Panc1 (cell line): Measurements from ENCODE around the gene SMTNL1. TPM values are rescaled to one million over a fixed set of nuclear protein-coding genes. Genes with fewer than 3 reads are reported as not detected.

Experiments used
- ATAC-seq: fragments of 200-7000 bp; cut with Tn5 transposase; 2 replicates; pipeline ENCODE4 v1.9.1; 2020; ENCODE audit warnings: mild to moderate bottlenecking, moderate library complexity
- BruUV-seq: library from RNA; stranded (reverse); fragments of 400-500 nt; replicated peaks from 2 replicates; lab custom pipeline; 2021; lab: Mats Ljungman, UMichigan
- CTCF ChIA-PET: fragments of 300-600 bp; sonication (Branson Sonifier 250); formaldehyde crosslinking; loops from one replicate; lab custom pipeline; 2022; ENCODE audit warnings: antibody characterized with exemption; lab: Charles Lee
- POLR2A ChIA-PET: fragments of 300-600 bp; sonication (Branson Sonifier 250); formaldehyde crosslinking; loops from one replicate; lab custom pipeline; 2022; ENCODE audit warnings: antibody characterized with exemption; lab: Charles Lee
- DNase-seq: peaks from one replicate; pipeline ENCODE4 v3.0.0-alpha.2; 2010; ENCODE audit warnings: low read depth, low spot score
- H3K27ac ChIP-seq: 2 replicates; pipeline ENCODE4 v1.5.1; 2011; ENCODE audit warnings: mild to moderate bottlenecking, low read length, inconsistent platforms
- H3K27me3 ChIP-seq: fragments of 200-500 bp; sonication (Bioruptor generic); 2 replicates; pipeline ENCODE4 v1.6.0; 2014; ENCODE audit warnings: low read length, inconsistent platforms; ENCODE audit not compliant: control insufficient read depth, insufficient read depth
- H3K36me3 ChIP-seq: fragments of 200-500 bp; sonication (Bioruptor generic); 2 replicates; pipeline ENCODE4 v1.5.1; 2014; ENCODE audit warnings: inconsistent platforms, mild to moderate bottlenecking, low read length, moderate library complexity; ENCODE audit not compliant: control insufficient read depth, insufficient read depth
- H3K4me1 ChIP-seq: 2 replicates; pipeline ENCODE4 v1.5.1; 2011; ENCODE audit warnings: inconsistent platforms, mild to moderate bottlenecking, low read length, moderate library complexity; ENCODE audit not compliant: control insufficient read depth, insufficient read depth
- H3K4me3 ChIP-seq, 2 experiments: 2 replicates each; pipeline ENCODE4 v1.5.1; 2011 to 2012; ENCODE audit warnings: low read depth in 2 of 2, low read length in 2 of 2, mild to moderate bottlenecking in 2 of 2, inconsistent platforms in 1 of 2, moderate library complexity in 1 of 2
- H3K9me3 ChIP-seq: fragments of 200-500 bp; sonication (Bioruptor generic); 2 replicates; pipeline ENCODE4 v1.5.1; 2014; ENCODE audit warnings: low read depth, mild to moderate bottlenecking, inconsistent platforms, low read length, moderate library complexity; ENCODE audit not compliant: control insufficient read depth, insufficient read depth
- CTCF ChIP-seq: fragments of 450-650 bp; IDR thresholded peaks from 2 replicates; pipeline ENCODE4 v1.5.1; 2017; ENCODE audit warnings: mild to moderate bottlenecking
- POLR2AphosphoS5 ChIP-seq: IDR thresholded peaks from 2 replicates; pipeline ENCODE4 v1.6.1; 2012; ENCODE audit warnings: mild to moderate bottlenecking, low read depth, low read length, moderate library complexity
- REST ChIP-seq, 2 experiments: IDR thresholded peaks; 2 replicates each; pipeline ENCODE4 v1.6.1; 2011 to 2012; ENCODE audit warnings: low read depth in 2 of 2, control low read depth in 1 of 2, low read length in 1 of 2, mild to moderate bottlenecking in 1 of 2, moderate library complexity in 1 of 2; ENCODE audit not compliant: insufficient read depth in 1 of 2
- SIN3A ChIP-seq: IDR thresholded peaks from 2 replicates; pipeline ENCODE4 v1.6.1; 2012; ENCODE audit warnings: low read depth, mild to moderate bottlenecking, low read length, moderate library complexity, borderline replicate concordance; ENCODE audit not compliant: insufficient read depth
- TCF7L2 ChIP-seq: IDR thresholded peaks from 2 replicates; pipeline ENCODE4 v1.6.1; 2011; ENCODE audit warnings: mild to moderate bottlenecking, low read depth, low read length, inconsistent platforms
- in situ Hi-C: cut with HindIII; loops from 2 replicates; pipeline ENCODE4 v1.10.0; 2016; ENCODE audit warnings: low sequenced_read_pairs, low pct_unique_long_range_greater_than_20kb
- intact Hi-C: fragments of 100-400 bp; cut with micrococcal nuclease; formaldehyde crosslinking; loops from one replicate; pipeline ENCODE4 v1.10.0; 2022; ENCODE audit not compliant: unreplicated experiment
- total RNA-seq: library from RNA; stranded (reverse); gene quantifications from one replicate; pipeline ENCODE4 v1.2.1, GENCODE V29; 2021; ENCODE audit not compliant: unreplicated experiment

Gene SMTNL1
- total RNA-seq, 1 experiment from 2014 or later = not detected

GRCh38 chr11:57552479-57552878 is 15.1 kb downstream of the SMTNL1 start:
- no TSS peak for BruUV-seq
- no peak for ATAC-seq
- in situ Hi-C loops = no loop called here
- no peaks in the 10 kb centered on the region for H3K27me3 ChIP-seq
- no peak for DNase-seq
- no peaks in the 10 kb centered on the region for H3K36me3 ChIP-seq
- intact Hi-C loops = no loop called here
- H3K4me3 ChIP-seq = no peak overlapping the region
- ChIA-PET CTCF (no interaction called here), POLR2A (interaction anchor here (0.6 kb wide), 1 partner anchor 87 kb away, joined by 3 read pairs; no protein-coding TSS in a partner anchor)
- no peak overlapping the region for H3K27ac ChIP-seq
- TF ChIP-seq TCF7L2 (no peak), POLR2AphosphoS5 (no peak), REST (IDR thresholded peaks at IDR 0.05; ENCODE audit: insufficient read depth in 1 of 2, low read depth in 2 of 2, low read length in 1 of 2) (no peak), CTCF (no peak), SIN3A (no peak)
- no peaks in the 10 kb centered on the region for H3K9me3 ChIP-seq
- no peaks in the 10 kb centered on the region for H3K4me1 ChIP-seq

GRCh38 chr11:57555393-57555792 is 18.0 kb downstream of the SMTNL1 start:
- H3K27ac ChIP-seq = no peak overlapping the region
- no peaks in the 10 kb centered on the region for H3K36me3 ChIP-seq
- no peaks in the 10 kb centered on the region for H3K27me3 ChIP-seq
- H3K9me3 ChIP-seq = no peaks in the 10 kb centered on the region
- in situ Hi-C loops (no loop called here), intact Hi-C loops (no loop called here)
- POLR2A ChIA-PET = no interaction called here
- H3K4me3 ChIP-seq = no peak overlapping the region
- no peaks in the 10 kb centered on the region for H3K4me1 ChIP-seq
- CTCF ChIA-PET = no interaction called here
- DNase-seq = no peak
- TF ChIP-seq SIN3A = no peak
- no peak for TF ChIP-seq POLR2AphosphoS5
- TF ChIP-seq REST (IDR thresholded peaks at IDR 0.05; ENCODE audit: insufficient read depth in 1 of 2, low read depth in 2 of 2, low read length in 1 of 2) = no peak
- no peak for TF ChIP-seq TCF7L2
- TF ChIP-seq CTCF = no peak
- ATAC-seq = no peak
- no TSS peak for BruUV-seq
